Calu3 (cell line): ENCODE results near the gene WIPF1. TPM values are rescaled to one million over a fixed set of nuclear protein-coding genes. Genes with fewer than 3 reads are reported as not detected.

Experiments used
- BruUV-seq: library from RNA; stranded (reverse); fragments of 400-500 nt; replicated peaks from 2 replicates; lab custom pipeline; 2021; lab: Mats Ljungman, UMichigan
- CTCF ChIA-PET: fragments of 300-600 bp; sonication (Branson Sonifier 250); formaldehyde crosslinking; loops from one replicate; lab custom pipeline; 2022; ENCODE audit warnings: antibody characterized with exemption; lab: Charles Lee
- DNase-seq: peaks from one replicate; pipeline ENCODE4 v3.0.0; 2022
- H3K27ac Mint-ChIP-seq: one replicate; pipeline ENCODE4 v1.8.0; 2022; ENCODE audit warnings: mixed read lengths; ENCODE audit not compliant: unreplicated experiment
- H3K27me3 Mint-ChIP-seq: one replicate; pipeline ENCODE4 v1.8.0; 2022; ENCODE audit warnings: mixed read lengths; ENCODE audit not compliant: unreplicated experiment
- H3K36me3 Mint-ChIP-seq: one replicate; pipeline ENCODE4 v1.8.0; 2022; ENCODE audit warnings: mild to moderate bottlenecking, moderate library complexity, mixed read lengths; ENCODE audit not compliant: insufficient read depth, unreplicated experiment
- H3K4me1 Mint-ChIP-seq: one replicate; pipeline ENCODE4 v1.8.0; 2022; ENCODE audit warnings: mild to moderate bottlenecking, low read depth, mixed read lengths; ENCODE audit not compliant: unreplicated experiment
- H3K4me3 Mint-ChIP-seq: one replicate; pipeline ENCODE4 v1.8.0; 2022; ENCODE audit warnings: mild to moderate bottlenecking, low read depth, moderate library complexity, mixed read lengths; ENCODE audit not compliant: unreplicated experiment
- H3K9me3 Mint-ChIP-seq: one replicate; pipeline ENCODE4 v1.8.0; 2022; ENCODE audit warnings: low read depth, mixed read lengths; ENCODE audit not compliant: unreplicated experiment
- CTCF ChIP-seq: fragments of 200-600 bp; IDR thresholded peaks from one replicate; pipeline ENCODE4 v1.8.0; 2022; ENCODE audit warnings: antibody characterized with exemption; ENCODE audit not compliant: unreplicated experiment
- intact Hi-C: fragments of 100-400 bp; cut with micrococcal nuclease; formaldehyde crosslinking; loops from one replicate; pipeline ENCODE4 v1.10.0; 2022; ENCODE audit not compliant: unreplicated experiment
- total RNA-seq: library from RNA; stranded (reverse); gene quantifications from 2 replicates; pipeline ENCODE4 v1.2.3, GENCODE V29; 2022

The WIPF1 gene
- total RNA-seq, 1 experiment from 2014 or later = 0.87 TPM

- H3K27ac Mint-ChIP-seq = no peak overlapping the region
- DNase-seq = no peak
- peaks cover 12% of the 10 kb centered on the region for H3K4me1 Mint-ChIP-seq
- intact Hi-C loops = no loop called here
- H3K36me3 Mint-ChIP-seq = no peaks in the 10 kb centered on the region
- H3K9me3 Mint-ChIP-seq = no peaks in the 10 kb centered on the region
- CTCF ChIA-PET = no interaction called here
- H3K27me3 Mint-ChIP-seq = no peaks in the 10 kb centered on the region
- no TSS peak for BruUV-seq
- no peak overlapping the region for H3K4me3 Mint-ChIP-seq
- TF ChIP-seq CTCF = no peak
Observed at GRCh38 chr2:174614261-174614660, 16.7 kb upstream of the WIPF1 start.

- H3K27ac Mint-ChIP-seq = no peak overlapping the region
- intact Hi-C loops = no loop called here
Observed at GRCh38 chr2:174613531-174613930, 15.9 kb upstream of the WIPF1 start.

GRCh38 chr2:174612970-174613369 lies 15.4 kb upstream of the WIPF1 start:
- BruUV-seq = no TSS peak
- H3K9me3 Mint-ChIP-seq = no peaks in the 10 kb centered on the region
- H3K4me3 Mint-ChIP-seq = no peak overlapping the region
- no peaks in the 10 kb centered on the region for H3K36me3 Mint-ChIP-seq
- no peak overlapping the region for H3K27ac Mint-ChIP-seq
- CTCF ChIA-PET = no interaction called here
- peaks cover 2% of the 10 kb centered on the region for H3K27me3 Mint-ChIP-seq
- intact Hi-C loops = no loop called here
- H3K4me1 Mint-ChIP-seq = peaks cover 9% of the 10 kb centered on the region
- no peak for TF ChIP-seq CTCF
- DNase-seq = no peak

More at GRCh38 chr2:174613531-174613930, 15.9 kb upstream of the WIPF1 start:
- Mint-ChIP-seq H3K4me3 (no peak overlapping the region), H3K27me3 (no peaks in the 10 kb centered on the region), H3K36me3 (no peaks in the 10 kb centered on the region), H3K4me1 (peaks cover 12% of the 10 kb centered on the region), H3K9me3 (no peaks in the 10 kb centered on the region)
- CTCF ChIA-PET = no interaction called here
- no TSS peak for BruUV-seq
- DNase-seq = no peak
- no peak for TF ChIP-seq CTCF

GRCh38 chr2:174611854-174612253 lies 14.2 kb upstream of the WIPF1 start:
- CTCF ChIA-PET = no interaction called here
- no peak for DNase-seq
- TF ChIP-seq CTCF = no peak
- Mint-ChIP-seq H3K27me3 (peaks cover 13% of the 10 kb centered on the region), H3K4me3 (no peak overlapping the region), H3K4me1 (no peaks in the 10 kb centered on the region), H3K27ac (no peak overlapping the region), H3K36me3 (no peaks in the 10 kb centered on the region), H3K9me3 (no peaks in the 10 kb centered on the region)
- intact Hi-C loops = no loop called here
- no TSS peak for BruUV-seq

- intact Hi-C loops = no loop called here
- Mint-ChIP-seq H3K9me3 (no peaks in the 10 kb centered on the region), H3K27ac (no peak overlapping the region), H3K27me3 (peaks cover 14% of the 10 kb centered on the region), H3K4me3 (no peak overlapping the region), H3K4me1 (no peaks in the 10 kb centered on the region), H3K36me3 (no peaks in the 10 kb centered on the region)
- no TSS peak for BruUV-seq
- CTCF ChIA-PET = no interaction called here
- TF ChIP-seq CTCF = no peak
- DNase-seq = no peak
Observed at GRCh38 chr2:174611006-174611405, 13.4 kb upstream of the WIPF1 start.
